Endodermal cell (in vitro differentiated cells): ENCODE measurements around the gene EGFR. TPM values are rescaled to one million over a fixed set of nuclear protein-coding genes. Genes with fewer than 3 reads are reported as not detected.

Source experiments
- DNase-seq: peaks from one replicate; pipeline ENCODE4 v3.0.0-alpha.2; 2017
- H3K27ac ChIP-seq: 2 replicates; pipeline ENCODE4 v1.5.1; 2013; ENCODE audit warnings: mild to moderate bottlenecking, low read depth, low read length, moderate library complexity
- H3K27me3 ChIP-seq: 2 replicates; pipeline ENCODE4 v1.6.1; 2013; ENCODE audit warnings: mild to moderate bottlenecking, low read length, moderate library complexity; ENCODE audit not compliant: insufficient read depth, control insufficient read depth, poor library complexity, severe bottlenecking
- H3K36me3 ChIP-seq: 2 replicates; pipeline ENCODE4 v1.7.0; 2013; ENCODE audit warnings: mild to moderate bottlenecking, low read length, moderate library complexity; ENCODE audit not compliant: control insufficient read depth, insufficient read depth
- H3K4me1 ChIP-seq: one replicate; pipeline ENCODE4 v1.7.0; 2013; ENCODE audit warnings: low read length; ENCODE audit not compliant: control insufficient read depth, insufficient read depth
- H3K4me3 ChIP-seq: 2 replicates; pipeline ENCODE4 v1.5.1; 2013; ENCODE audit warnings: mild to moderate bottlenecking, low read length, moderate library complexity
- H3K9ac ChIP-seq: 2 replicates; pipeline ENCODE4 v1.6.1; 2013; ENCODE audit warnings: mild to moderate bottlenecking, low read length, moderate library complexity; ENCODE audit not compliant: poor library complexity, severe bottlenecking; ENCODE audit errors: extremely low read depth
- H3K9me3 ChIP-seq: 2 replicates; pipeline ENCODE4 v1.6.1; 2013; ENCODE audit warnings: mild to moderate bottlenecking, low read length, moderate library complexity; ENCODE audit not compliant: control insufficient read depth
- H3K27ac Mint-ChIP-seq: 2 replicates; pipeline ENCODE4 v1.8.0; 2020; ENCODE audit warnings: mixed read lengths
- H3K27me3 Mint-ChIP-seq: 2 replicates; pipeline ENCODE4 v1.8.0; 2021; ENCODE audit warnings: mild to moderate bottlenecking, mixed read lengths; ENCODE audit not compliant: insufficient read depth
- H3K36me3 Mint-ChIP-seq: 2 replicates; pipeline ENCODE4 v1.8.0; 2020; ENCODE audit warnings: low read depth, mixed read lengths
- H3K4me1 Mint-ChIP-seq: 2 replicates; pipeline ENCODE4 v1.8.0; 2020; ENCODE audit warnings: mixed read lengths
- H3K4me3 Mint-ChIP-seq: 2 replicates; pipeline ENCODE4 v1.8.0; 2020; ENCODE audit warnings: mild to moderate bottlenecking, moderate library complexity, mixed read lengths
- H3K9me3 Mint-ChIP-seq: 2 replicates; pipeline ENCODE4 v1.8.0; 2020; ENCODE audit warnings: mild to moderate bottlenecking, mixed read lengths
- WGBS, 2 experiments: methylation state at CpG; one replicate each; pipeline versions ENCODE4 v1.1.5 to v1.1.7; 2013; ENCODE audit warnings: missing lambda C conversion rate in 2 of 2, mixed read lengths in 1 of 2; ENCODE audit not compliant: insufficient coverage in 1 of 2, insufficient read length in 1 of 2; 5-methylcytosine and 5-hydroxymethylcytosine counted together
- total RNA-seq, 2 donors: library from RNA; stranded (reverse); fragmentation: NEBNext Ultra II Directional in 1 of 2; extraction: Animal tissue kit (Norgen Biotek cat#: 25700) in 1 of 2; gene quantifications; 2 replicates in 1 of 2; 3 replicates in 1 of 2; pipeline ENCODE4 v1.2.1, GENCODE V29; 2021
- TF ChIP-seq, protein P1 (sequence below): fragments of 200-600 bp; sonication (generic); conservative IDR thresholded peaks from 2 replicates; pipeline ENCODE4 v1.5.0; 2021; ENCODE audit warnings: antibody characterized with exemption, mild to moderate bottlenecking

EGFR gene
- total RNA-seq, 2 donors from 2014 or later: 5.0 to 5.8 TPM

DNA sequence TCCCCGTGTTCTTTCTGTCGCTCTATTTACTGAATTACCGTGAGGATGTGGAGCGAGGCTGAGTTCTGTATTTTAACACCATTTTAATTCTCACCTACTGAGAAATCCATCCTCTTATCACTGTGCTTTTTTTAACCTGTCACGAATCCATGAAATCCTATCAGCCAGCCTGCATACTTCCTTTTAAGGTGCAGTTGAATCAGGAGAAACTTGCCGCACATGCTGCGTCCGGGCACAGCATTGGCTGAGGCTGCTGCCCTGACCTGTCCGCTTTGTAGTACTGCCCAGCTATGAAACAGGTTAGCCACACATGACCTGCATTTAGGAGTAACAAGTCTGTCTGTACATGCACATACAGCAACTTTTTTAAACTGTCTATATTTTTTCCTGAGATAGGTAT is 82.5 kb downstream of the EGFR start:
- Mint-ChIP-seq H3K4me1 (peaks cover 21% of the 10 kb centered on the region), H3K27ac (no peak overlapping the region), H3K9me3 (no peaks in the 10 kb centered on the region), H3K36me3 (no peaks in the 10 kb centered on the region), H3K4me3 (no peak overlapping the region), H3K27me3 (no peaks in the 10 kb centered on the region)
- H3K27ac ChIP-seq: no peak overlapping the region
- H3K9me3 ChIP-seq: no peaks in the 10 kb centered on the region
- H3K9ac ChIP-seq: no peak overlapping the region
- TF ChIP-seq, protein P1, sequence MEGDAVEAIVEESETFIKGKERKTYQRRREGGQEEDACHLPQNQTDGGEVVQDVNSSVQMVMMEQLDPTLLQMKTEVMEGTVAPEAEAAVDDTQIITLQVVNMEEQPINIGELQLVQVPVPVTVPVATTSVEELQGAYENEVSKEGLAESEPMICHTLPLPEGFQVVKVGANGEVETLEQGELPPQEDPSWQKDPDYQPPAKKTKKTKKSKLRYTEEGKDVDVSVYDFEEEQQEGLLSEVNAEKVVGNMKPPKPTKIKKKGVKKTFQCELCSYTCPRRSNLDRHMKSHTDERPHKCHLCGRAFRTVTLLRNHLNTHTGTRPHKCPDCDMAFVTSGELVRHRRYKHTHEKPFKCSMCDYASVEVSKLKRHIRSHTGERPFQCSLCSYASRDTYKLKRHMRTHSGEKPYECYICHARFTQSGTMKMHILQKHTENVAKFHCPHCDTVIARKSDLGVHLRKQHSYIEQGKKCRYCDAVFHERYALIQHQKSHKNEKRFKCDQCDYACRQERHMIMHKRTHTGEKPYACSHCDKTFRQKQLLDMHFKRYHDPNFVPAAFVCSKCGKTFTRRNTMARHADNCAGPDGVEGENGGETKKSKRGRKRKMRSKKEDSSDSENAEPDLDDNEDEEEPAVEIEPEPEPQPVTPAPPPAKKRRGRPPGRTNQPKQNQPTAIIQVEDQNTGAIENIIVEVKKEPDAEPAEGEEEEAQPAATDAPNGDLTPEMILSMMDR: no peak
- 90 to 93% methylated on average over 8 to 9 of the region's 9 CpGs for WGBS, 2 experiments
- no peaks in the 10 kb centered on the region for H3K36me3 ChIP-seq
- H3K4me3 ChIP-seq: no peak overlapping the region
- no peaks in the 10 kb centered on the region for H3K27me3 ChIP-seq
- H3K4me1 ChIP-seq: peaks cover 6% of the 10 kb centered on the region
- no peak for DNase-seq

DNA sequence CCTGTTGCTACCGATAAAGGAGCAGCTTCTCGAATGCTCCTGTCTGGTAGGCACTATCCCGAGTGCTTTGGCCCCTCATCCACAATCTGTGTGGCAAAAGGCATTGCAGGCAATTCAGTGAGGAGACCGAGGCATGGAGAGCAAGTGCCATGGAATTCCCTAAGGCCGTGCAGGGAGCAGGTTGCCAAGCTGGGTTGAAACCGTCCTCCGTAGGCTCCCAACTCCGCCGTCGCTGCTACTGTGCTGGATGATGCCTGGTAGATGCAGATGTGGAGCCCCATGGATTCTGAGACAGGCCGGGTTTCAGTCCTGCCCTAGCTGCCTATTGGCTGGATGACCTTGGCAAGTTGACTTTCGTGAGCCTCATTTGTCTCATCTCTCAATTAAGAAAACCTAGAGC is 85.3 kb downstream of the EGFR start:
- TF ChIP-seq, protein P1: no peak
- WGBS, 2 experiments: 94% methylated on average over 10 to 12 of the region's 12 CpGs
- Histone ChIP-seq H3K4me1 (peaks cover 6% of the 10 kb centered on the region), H3K27me3 (no peaks in the 10 kb centered on the region), H3K9me3 (no peaks in the 10 kb centered on the region), H3K4me3 (no peak overlapping the region), H3K9ac (no peak overlapping the region), H3K36me3 (no peaks in the 10 kb centered on the region), H3K27ac (no peak overlapping the region)
- no peaks in the 10 kb centered on the region for H3K36me3 Mint-ChIP-seq
- H3K27ac Mint-ChIP-seq: no peak overlapping the region
- H3K4me1 Mint-ChIP-seq: peaks cover 19% of the 10 kb centered on the region
- no peak overlapping the region for H3K4me3 Mint-ChIP-seq
- DNase-seq: no peak
- H3K27me3 Mint-ChIP-seq: no peaks in the 10 kb centered on the region
- H3K9me3 Mint-ChIP-seq: no peaks in the 10 kb centered on the region

GRCh38 chr7:55104712-55105433 is 86.1 kb downstream of the EGFR start:
- Mint-ChIP-seq H3K27me3 (no peaks in the 10 kb centered on the region), H3K4me3 (no peak overlapping the region), H3K9me3 (no peaks in the 10 kb centered on the region), H3K4me1 (peaks cover 22% of the 10 kb centered on the region), H3K27ac (no peak overlapping the region), H3K36me3 (no peaks in the 10 kb centered on the region)
- Histone ChIP-seq H3K9me3 (no peaks in the 10 kb centered on the region), H3K27ac (no peak overlapping the region), H3K4me3 (no peak overlapping the region), H3K36me3 (no peaks in the 10 kb centered on the region), H3K27me3 (no peaks in the 10 kb centered on the region), H3K9ac (no peak overlapping the region), H3K4me1 (peaks cover 6% of the 10 kb centered on the region)
- TF ChIP-seq, protein P1: no peak
- no peak for DNase-seq
- 92% methylated on average over 3 of the region's 3 CpGs; no CpG with 5 or more reads in 1 of the 2 experiments for WGBS, 2 experiments
